ENCODE data around the gene CCDC15. TPM values are rescaled to one million over a fixed set of nuclear protein-coding genes. Genes with fewer than 3 reads are reported as not detected.
"Not testable (repeated sequence)": the region's sequence is repeated elsewhere in the genome, so short reads cannot be mapped to it uniquely, and the experiment has no call there.

The CCDC15 gene
- total RNA-seq, 6 donors from 2014 or later: 0.89 to 3.1 (median 1.2) TPM

DNA sequence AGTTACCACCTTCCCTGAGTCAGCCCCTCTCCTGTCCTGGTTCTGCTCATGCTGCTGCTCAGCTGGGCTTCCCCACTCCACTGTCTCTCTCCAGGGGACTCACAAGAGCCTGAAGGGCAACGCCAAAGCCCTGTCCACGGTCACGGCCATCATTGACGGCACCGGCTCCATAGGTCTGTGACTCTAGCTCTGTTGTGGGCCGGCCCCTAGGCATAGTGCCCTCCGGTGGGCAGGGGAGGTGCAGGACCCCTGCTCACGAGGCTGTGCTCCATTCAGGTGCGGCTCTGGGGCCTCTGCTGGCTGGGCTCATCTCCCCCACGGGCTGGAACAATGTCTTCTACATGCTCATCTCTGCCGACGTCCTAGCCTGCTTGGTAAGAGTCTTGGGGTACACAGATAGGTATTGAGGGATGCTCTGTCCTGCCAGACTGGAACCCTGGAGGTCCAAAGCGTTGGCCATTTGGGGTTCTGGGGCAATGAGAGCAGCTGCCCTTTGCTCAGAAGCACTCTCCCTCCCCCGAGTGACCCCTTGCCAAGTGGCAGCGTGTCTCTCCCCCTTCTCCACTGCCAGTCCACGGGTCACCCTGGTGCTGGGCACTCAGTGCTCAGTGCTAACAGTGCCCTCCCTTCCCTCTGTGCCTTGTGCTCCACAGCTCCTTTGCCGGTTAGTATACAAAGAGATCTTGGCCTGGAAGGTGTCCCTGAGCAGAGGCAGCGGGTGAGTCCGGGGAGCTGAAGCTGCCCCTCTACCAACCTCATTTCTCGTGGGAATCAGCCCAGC, 131.5 kb downstream of the CCDC15 start:
- no peak overlapping the region for H3K27ac ChIP-seq
- H3K4me1 ChIP-seq: no peaks in the 10 kb centered on the region
- whole genome bisulfite sequencing, 2 donors: 83 to 84% methylated on average over 9 to 20 of the region's 20 CpGs
- peak; percentile 9 to 16 for ATAC-seq (ENCODE audit: low FRiP score in 2 of 2)
- DNase-seq: no peak
- H3K4me3 ChIP-seq: no peak overlapping the region
- H3K9me3 ChIP-seq: no peaks in the 10 kb centered on the region
- no peaks in the 10 kb centered on the region for H3K27me3 ChIP-seq
- TF ChIP-seq, protein P1, sequence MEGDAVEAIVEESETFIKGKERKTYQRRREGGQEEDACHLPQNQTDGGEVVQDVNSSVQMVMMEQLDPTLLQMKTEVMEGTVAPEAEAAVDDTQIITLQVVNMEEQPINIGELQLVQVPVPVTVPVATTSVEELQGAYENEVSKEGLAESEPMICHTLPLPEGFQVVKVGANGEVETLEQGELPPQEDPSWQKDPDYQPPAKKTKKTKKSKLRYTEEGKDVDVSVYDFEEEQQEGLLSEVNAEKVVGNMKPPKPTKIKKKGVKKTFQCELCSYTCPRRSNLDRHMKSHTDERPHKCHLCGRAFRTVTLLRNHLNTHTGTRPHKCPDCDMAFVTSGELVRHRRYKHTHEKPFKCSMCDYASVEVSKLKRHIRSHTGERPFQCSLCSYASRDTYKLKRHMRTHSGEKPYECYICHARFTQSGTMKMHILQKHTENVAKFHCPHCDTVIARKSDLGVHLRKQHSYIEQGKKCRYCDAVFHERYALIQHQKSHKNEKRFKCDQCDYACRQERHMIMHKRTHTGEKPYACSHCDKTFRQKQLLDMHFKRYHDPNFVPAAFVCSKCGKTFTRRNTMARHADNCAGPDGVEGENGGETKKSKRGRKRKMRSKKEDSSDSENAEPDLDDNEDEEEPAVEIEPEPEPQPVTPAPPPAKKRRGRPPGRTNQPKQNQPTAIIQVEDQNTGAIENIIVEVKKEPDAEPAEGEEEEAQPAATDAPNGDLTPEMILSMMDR (IDR thresholded peaks at IDR 0.05): no peak
- TF ChIP-seq EP300 (IDR thresholded peaks at IDR 0.05) (no peak), POLR2AphosphoS5 (IDR thresholded peaks at IDR 0.05) (no peak), POLR2A (IDR thresholded peaks at IDR 0.05) (no peak)
- no peaks in the 10 kb centered on the region for H3K36me3 ChIP-seq

DNA sequence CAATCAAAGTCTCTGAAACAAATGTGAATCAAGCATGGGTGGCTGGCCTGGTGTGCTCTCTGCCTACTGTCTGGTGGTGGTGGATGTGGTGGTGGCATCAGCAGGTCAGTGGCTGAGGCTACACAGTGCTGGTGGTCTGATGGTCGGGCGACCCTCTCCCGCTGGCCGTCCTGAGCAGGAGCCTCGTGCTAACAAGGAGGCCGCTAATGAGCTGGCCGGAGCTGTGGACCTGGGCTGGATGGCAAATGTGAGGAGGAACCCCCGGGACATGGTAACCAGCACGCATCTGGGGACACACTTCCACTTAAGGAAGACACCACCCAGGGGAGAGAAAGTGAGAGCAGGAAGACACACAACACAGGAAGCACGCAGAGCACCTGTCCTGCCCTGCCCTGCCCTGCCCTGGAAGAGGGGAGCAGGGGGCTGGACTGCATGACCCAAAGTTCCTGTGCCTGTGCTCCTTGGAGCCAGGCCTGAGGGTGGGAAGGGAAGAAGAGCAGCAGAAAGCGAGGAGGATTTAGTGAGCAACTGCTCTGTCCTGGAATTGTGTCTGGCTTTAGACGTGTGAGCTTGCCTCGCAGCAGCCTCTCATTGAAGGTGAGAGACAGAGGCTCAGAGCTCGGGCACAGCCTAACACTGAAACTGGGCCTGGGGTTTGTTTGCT, 132.8 kb downstream of the CCDC15 start:
- Histone ChIP-seq H3K4me1 (peaks cover 0 to 7% (median 2%) of the 10 kb centered on the region in 4 donors), H3K36me3 (no peaks in the 10 kb centered on the region), H3K4me3 (no peak overlapping the region), H3K9me3 (no peaks in the 10 kb centered on the region), H3K27ac (no peak overlapping the region), H3K27me3 (no peaks in the 10 kb centered on the region)
- ATAC-seq (ENCODE audit: low FRiP score in 2 of 2) (no peak), DNase-seq (no peak)
- WGBS, 2 donors: 73 to 86% methylated on average over 5 to 14 of the region's 14 CpGs
- TF ChIP-seq POLR2AphosphoS5 (IDR thresholded peaks at IDR 0.05) (no peak), EP300 (IDR thresholded peaks at IDR 0.05) (no peak), POLR2A (IDR thresholded peaks at IDR 0.05) (no peak)
- TF ChIP-seq, protein P1 (IDR thresholded peaks at IDR 0.05): no peak

DNA sequence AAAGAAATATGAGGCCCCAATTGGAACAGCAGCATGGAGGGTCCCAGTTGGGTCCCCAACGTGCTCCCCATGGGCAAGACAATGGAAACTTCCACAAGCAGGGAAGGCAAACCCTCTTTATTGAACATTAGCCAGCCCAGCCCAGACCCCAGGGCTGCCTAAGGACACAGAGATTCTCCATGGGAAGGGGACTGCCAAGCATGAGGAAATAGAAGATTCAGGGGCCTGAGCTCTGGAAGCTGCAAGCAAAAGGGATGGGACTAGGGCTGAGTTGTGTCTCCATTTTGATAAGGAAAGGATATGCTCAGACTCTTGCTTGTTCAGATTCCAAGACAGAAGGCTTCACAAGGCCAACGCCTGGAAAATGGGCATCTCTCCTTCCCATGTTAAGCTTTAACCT, 134.1 kb downstream of the CCDC15 start:
- Histone ChIP-seq H3K27me3 (no peaks in the 10 kb centered on the region), H3K27ac (no peak overlapping the region), H3K36me3 (no peaks in the 10 kb centered on the region), H3K9me3 (no peaks in the 10 kb centered on the region), H3K4me1 (peaks cover 0 to 10% (median 2%) of the 10 kb centered on the region in 4 donors), H3K4me3 (no peak overlapping the region)
- 78 to 82% methylated on average over 2 of the region's 2 CpGs for WGBS, 2 donors
- no peak for DNase-seq
- TF ChIP-seq, protein P1 (IDR thresholded peaks at IDR 0.05): no peak
- TF ChIP-seq EP300 (IDR thresholded peaks at IDR 0.05): no peak
- TF ChIP-seq POLR2A (IDR thresholded peaks at IDR 0.05): no peak
- no peak for TF ChIP-seq POLR2AphosphoS5 (IDR thresholded peaks at IDR 0.05)
- no peak for ATAC-seq (ENCODE audit: low FRiP score in 2 of 2)

DNA sequence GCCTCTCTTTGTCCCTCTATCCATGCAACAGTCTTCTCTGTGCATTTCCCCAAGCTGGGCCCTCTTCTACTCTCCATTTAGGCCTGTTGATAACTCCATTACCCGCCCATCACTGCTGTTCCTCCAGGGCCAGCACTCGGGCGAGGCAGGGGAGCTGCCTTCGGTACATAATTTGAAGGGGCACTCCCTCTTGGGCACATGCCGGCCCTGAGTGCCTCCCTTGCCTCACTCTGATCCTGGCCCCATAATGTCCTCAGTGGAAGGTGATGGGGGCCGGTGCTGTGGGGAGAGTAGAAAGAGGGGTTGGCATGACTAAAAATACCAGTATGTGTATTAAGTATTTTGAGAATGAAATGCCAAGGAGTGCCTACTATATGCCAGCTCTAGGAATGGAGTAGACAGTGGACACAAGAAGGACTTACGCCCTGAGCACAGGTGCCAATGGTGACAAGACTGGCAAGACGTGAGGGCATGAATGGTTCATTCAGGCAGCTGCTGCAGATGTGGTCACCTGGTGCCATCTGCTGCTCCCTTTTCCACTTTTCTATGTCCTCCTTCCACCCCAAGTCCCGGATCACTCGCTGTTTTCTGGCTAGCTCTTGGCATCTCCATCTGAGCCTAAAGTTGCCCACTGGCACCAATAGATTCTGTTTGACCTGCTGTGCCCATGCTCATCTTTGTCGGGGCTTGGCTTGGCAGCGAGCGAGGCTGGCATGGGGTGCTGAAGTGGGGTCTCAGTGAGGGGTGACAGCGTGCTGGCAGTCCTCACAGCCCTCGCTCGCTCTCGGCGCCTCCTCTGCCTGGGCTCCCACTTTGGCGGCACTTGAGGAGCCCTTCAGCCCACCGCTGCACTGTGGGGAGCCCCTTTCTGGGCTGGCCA, 134.8 kb downstream of the CCDC15 start:
- ATAC-seq (ENCODE audit: low FRiP score in 2 of 2) (no peak), DNase-seq (no peak)
- Histone ChIP-seq H3K36me3 (no peaks in the 10 kb centered on the region), H3K9me3 (no peaks in the 10 kb centered on the region), H3K4me1 (peaks cover 0 to 10% (median 2%) of the 10 kb centered on the region in 4 donors), H3K27me3 (no peaks in the 10 kb centered on the region), H3K27ac (no peak overlapping the region), H3K4me3 (no peak overlapping the region)
- 76 to 85% methylated on average over 15 to 19 of the region's 20 CpGs for WGBS, 2 donors
- TF ChIP-seq, protein P1 (IDR thresholded peaks at IDR 0.05): no peak
- TF ChIP-seq EP300 (IDR thresholded peaks at IDR 0.05) (no peak), POLR2AphosphoS5 (IDR thresholded peaks at IDR 0.05) (no peak), POLR2A (IDR thresholded peaks at IDR 0.05) (no peak)

DNA sequence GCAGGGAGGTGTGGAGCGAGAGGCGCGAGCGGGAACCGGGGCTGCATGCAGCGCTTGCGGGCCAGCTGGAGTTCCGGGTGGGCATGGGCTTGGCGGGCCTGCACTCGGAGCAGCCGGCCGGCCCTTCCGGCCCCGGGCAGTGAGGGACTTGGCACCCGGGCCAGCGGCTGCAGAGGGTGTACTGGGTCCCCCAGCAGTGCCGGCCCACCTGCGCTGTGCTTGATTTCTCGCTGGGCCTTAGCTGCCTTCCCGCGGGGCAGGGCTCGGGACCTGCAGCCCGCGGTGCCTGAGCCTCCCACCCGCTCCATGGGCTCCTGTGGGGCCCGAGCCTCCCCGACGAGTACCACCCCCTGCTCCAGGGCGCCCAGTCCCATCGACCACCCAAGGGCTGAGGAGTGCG, 135.5 kb downstream of the CCDC15 start:
- not testable (repeated sequence) for H3K4me1 ChIP-seq
- WGBS, 2 donors: 96 to 100% methylated on average over 7 to 30 of the region's 31 CpGs
- peak in 1 of 2 donors; percentile 81 for DNase-seq

DNA sequence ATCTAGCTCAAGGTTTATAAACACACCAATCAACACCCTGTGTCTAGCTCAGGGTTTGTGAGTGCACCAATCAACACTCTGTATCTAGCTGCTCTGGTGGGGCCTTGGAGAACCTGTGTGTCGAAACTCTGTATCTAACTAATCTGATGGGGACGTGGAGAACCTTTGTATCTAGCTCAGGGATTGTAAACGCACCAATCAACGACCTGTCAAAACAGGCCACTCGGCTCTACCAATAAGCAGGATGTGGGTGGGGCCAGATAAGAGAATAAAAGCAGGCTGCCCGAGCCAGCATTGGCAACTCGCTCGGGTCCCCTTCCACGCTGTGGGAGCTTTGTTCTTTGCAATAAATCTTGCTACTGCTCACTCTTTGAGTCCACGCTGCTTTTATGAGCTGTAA, 136.1 kb downstream of the CCDC15 start:
- not testable (repeated sequence) for H3K4me3 ChIP-seq; H3K27ac ChIP-seq; H3K36me3 ChIP-seq; ATAC-seq (ENCODE audit: low FRiP score in 2 of 2); H3K27me3 ChIP-seq; H3K4me1 ChIP-seq; H3K9me3 ChIP-seq; DNase-seq
- WGBS, 2 donors: 68 to 79% methylated on average over 8 to 10 of the region's 10 CpGs

More for the DNA sequence above, 135.5 kb downstream of the CCDC15 start:
- not testable (repeated sequence) for H3K27ac ChIP-seq; H3K9me3 ChIP-seq; H3K4me3 ChIP-seq; H3K36me3 ChIP-seq; H3K27me3 ChIP-seq; ATAC-seq (ENCODE audit: low FRiP score in 2 of 2)
